CD14-positive monocyte (primary cell): ENCODE results near the gene SIK3. TPM values are rescaled to one million over a fixed set of nuclear protein-coding genes. Genes with fewer than 3 reads are reported as not detected.
A peak's percentile ranks its signal among the peaks of the same experiment; 100 is the strongest.

Experiments used
- DNase-seq, 3 donors: peaks; one replicate each; pipeline ENCODE4 v3.0.0-alpha.2; 2011 to 2022
- H2AFZ ChIP-seq: 2 replicates; pipeline ENCODE4 v1.6.0; 2012; ENCODE audit warnings: mild to moderate bottlenecking, low read depth, low read length, inconsistent platforms; ENCODE audit not compliant: insufficient read depth, poor library complexity, severe bottlenecking
- H3K27ac ChIP-seq, 2 donors: 1 replicate in 1 of 2; 2 replicates in 1 of 2; pipeline ENCODE4 v1.5.1; 2012 to 2013; ENCODE audit warnings: low read length in 2 of 2, control low read depth in 1 of 2, inconsistent platforms in 1 of 2, low read depth in 1 of 2, mild to moderate bottlenecking in 1 of 2
- H3K27me3 ChIP-seq, 2 donors: one replicate each; pipeline versions ENCODE4 v1.6.0 to v1.6.1; 2011 to 2013; ENCODE audit warnings: low read length in 2 of 2; ENCODE audit not compliant: control insufficient read depth in 2 of 2, insufficient read depth in 2 of 2
- H3K36me3 ChIP-seq, 2 donors: replicated peaks in 1 of 2; 1 replicate in 1 of 2; 2 replicates in 1 of 2; pipeline versions ENCODE4 v1.5.1 to v1.6.1; 2012 to 2013; ENCODE audit warnings: low read length in 2 of 2, control low read depth in 1 of 2, inconsistent platforms in 1 of 2, mild to moderate bottlenecking in 1 of 2; ENCODE audit not compliant: insufficient read depth in 2 of 2, control insufficient read depth in 1 of 2
- H3K4me1 ChIP-seq, 2 donors: 1 replicate in 1 of 2; 2 replicates in 1 of 2; pipeline versions ENCODE4 v1.5.1 to v1.6.1; 2012 to 2013; ENCODE audit warnings: low read length in 2 of 2, control low read depth in 1 of 2, inconsistent platforms in 1 of 2, mild to moderate bottlenecking in 1 of 2, moderate library complexity in 1 of 2; ENCODE audit not compliant: insufficient read depth in 2 of 2, control insufficient read depth in 1 of 2
- H3K4me2 ChIP-seq: replicated peaks from 2 replicates; pipeline ENCODE3; 2012; ENCODE audit warnings: low read length, moderate library complexity, mild to moderate bottlenecking; ENCODE audit not compliant: poor library complexity, severe bottlenecking; ENCODE audit errors: extremely low read depth
- H3K4me3 ChIP-seq, 3 experiments: fragments of 200-600 bp in 1 of 3; sonication (generic) in 1 of 3; replicated peaks in 1 of 3; 1 replicate in 2 of 3; 2 replicates in 1 of 3; pipeline ENCODE4 v1.5.1; 2011 to 2013; ENCODE audit warnings: low read length in 3 of 3, mild to moderate bottlenecking in 3 of 3, control low read depth in 2 of 3, low read depth in 2 of 3, inconsistent platforms in 1 of 3, moderate library complexity in 1 of 3
- H3K79me2 ChIP-seq: 2 replicates; pipeline ENCODE4 v1.6.0; 2012; ENCODE audit warnings: mild to moderate bottlenecking, control low read depth, inconsistent platforms, low read length, moderate library complexity; ENCODE audit not compliant: insufficient read depth
- H3K9ac ChIP-seq: 2 replicates; pipeline ENCODE4 v1.6.0; 2017; ENCODE audit warnings: low read length, mild to moderate bottlenecking; ENCODE audit not compliant: insufficient read depth, poor library complexity, severe bottlenecking
- H3K9me3 ChIP-seq, 2 donors: replicated peaks in 1 of 2; 1 replicate in 1 of 2; 2 replicates in 1 of 2; pipeline versions ENCODE4 v1.5.1 to v1.6.1; 2012 to 2013; ENCODE audit warnings: low read length in 2 of 2, control low read depth in 1 of 2; ENCODE audit not compliant: control insufficient read depth in 1 of 2, insufficient read depth in 1 of 2
- H4K20me1 ChIP-seq: 2 replicates; pipeline ENCODE4 v1.6.0; 2012; ENCODE audit warnings: mild to moderate bottlenecking, low read length, control low read depth, moderate library complexity; ENCODE audit not compliant: insufficient read depth
- H3K27ac Mint-ChIP-seq, 7 donors: one replicate each; pipeline ENCODE4 v1.8.0; 2020; ENCODE audit warnings: mild to moderate bottlenecking in 7 of 7, mixed read lengths in 7 of 7, moderate library complexity in 6 of 7, inconsistent platforms in 2 of 7
- H3K27me3 Mint-ChIP-seq, 3 donors: one replicate each; pipeline ENCODE4 v1.8.0; 2021 to 2022; ENCODE audit warnings: low read depth in 3 of 3, mild to moderate bottlenecking in 3 of 3, mixed read lengths in 3 of 3, moderate library complexity in 3 of 3, inconsistent platforms in 1 of 3
- H3K36me3 Mint-ChIP-seq, 2 donors: one replicate each; pipeline ENCODE4 v1.8.0; 2020; ENCODE audit warnings: mixed read lengths in 2 of 2, inconsistent platforms in 1 of 2, mild to moderate bottlenecking in 1 of 2
- H3K4me1 Mint-ChIP-seq: one replicate; pipeline ENCODE4 v1.8.0; 2020; ENCODE audit warnings: mild to moderate bottlenecking, mixed read lengths
- H3K4me3 Mint-ChIP-seq, 2 donors: one replicate each; pipeline ENCODE4 v1.8.0; 2020; ENCODE audit warnings: mild to moderate bottlenecking in 2 of 2, mixed read lengths in 2 of 2, moderate library complexity in 1 of 2
- H3K9me3 Mint-ChIP-seq, 7 donors: one replicate each; pipeline ENCODE4 v1.8.0; 2020 to 2022; ENCODE audit warnings: mixed read lengths in 7 of 7, mild to moderate bottlenecking in 6 of 7, moderate library complexity in 6 of 7, inconsistent platforms in 2 of 7
- whole genome bisulfite sequencing: methylation state at CpG from one replicate; pipeline ENCODE4 v1.1.5; 2013; ENCODE audit warnings: missing lambda C conversion rate; ENCODE audit not compliant: insufficient coverage; 5-methylcytosine and 5-hydroxymethylcytosine counted together
- intact Hi-C, 2 donors: fragments of 100-400 bp; cut with micrococcal nuclease; formaldehyde crosslinking; loops; one replicate each; pipeline versions ENCODE4 v1.15.0 to v1.15.1; 2023
- polyA plus RNA-seq, 3 donors: library from polyadenylated mRNA; depleted of rRNA in 1 of 3; unstranded in 2 of 3; stranded (reverse) in 1 of 3; fragments of 300-500 nt in 2 of 3; fragments of >200 nt in 1 of 3; fragmentation: Illumina TruSeq in 2 of 3; gene quantifications; 1 replicate in 2 of 3; 2 replicates in 1 of 3; pipeline ENCODE4 v1.2.3, GENCODE V29; 2012 to 2021
- TF ChIP-seq, protein P1 (sequence below): fragments of 200-600 bp; IDR thresholded peaks from one replicate; pipeline ENCODE4 v1.8.0; 2022; ENCODE audit warnings: antibody characterized with exemption, mild to moderate bottlenecking

The SIK3 gene
- polyA plus RNA-seq, 3 donors: 18.3 to 142 (median 20.0) TPM

DNA sequence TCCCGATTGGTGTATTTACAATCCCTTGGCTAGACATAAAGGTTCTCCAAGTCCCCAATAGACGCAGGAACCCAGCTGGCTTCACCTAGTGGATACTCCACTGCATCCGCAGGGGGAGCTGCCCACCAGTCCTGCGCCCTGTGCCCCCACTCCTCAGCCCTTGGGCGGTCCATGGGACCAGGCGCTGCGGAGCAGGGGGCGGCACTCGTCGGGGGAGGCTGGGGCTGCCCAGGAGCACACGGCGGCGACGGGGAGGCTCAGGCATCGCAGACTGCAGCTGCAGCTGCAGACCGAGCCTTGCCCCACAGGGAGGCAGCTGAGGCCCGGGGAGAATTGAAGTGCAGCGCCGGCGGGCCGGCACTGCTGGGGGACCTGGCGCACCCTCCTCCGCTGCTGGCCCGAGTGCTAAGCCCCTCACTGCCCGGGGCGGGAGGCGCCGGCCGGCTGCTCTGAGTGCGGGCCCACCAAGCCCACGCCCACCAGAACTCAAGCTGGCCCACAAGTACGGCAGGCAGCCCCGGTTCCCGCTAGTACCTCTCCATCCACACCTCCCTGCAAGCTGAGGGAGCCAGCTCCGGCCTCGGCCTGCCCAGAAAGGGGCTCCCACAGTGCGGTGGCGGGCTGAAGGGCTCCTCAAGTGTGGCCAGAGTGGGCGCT, 12.2 kb upstream of the SIK3 start:
- no peaks in the 10 kb centered on the region for H3K9me3 ChIP-seq
- no peak overlapping the region for H3K27ac ChIP-seq
- WGBS: over 99% methylated on average over 34 of the region's 39 CpGs
- peaks cover 0 to 2% (median 2%) of the 10 kb centered on the region in 3 donors for H3K27me3 Mint-ChIP-seq
- H3K4me3 Mint-ChIP-seq: no peak overlapping the region
- intact Hi-C loops: no loop called here
- H3K36me3 Mint-ChIP-seq: no peaks in the 10 kb centered on the region
- no peak overlapping the region for H2AFZ ChIP-seq
- H3K27ac Mint-ChIP-seq: peak overlapping the region in 1 of 7 donors; percentile 20
- no peaks in the 10 kb centered on the region for H3K4me1 Mint-ChIP-seq
- no peaks in the 10 kb centered on the region for H3K36me3 ChIP-seq
- H3K4me2 ChIP-seq: no peak overlapping the region
- H3K9ac ChIP-seq: no peak overlapping the region
- no peaks in the 10 kb centered on the region for H3K4me1 ChIP-seq
- TF ChIP-seq, protein P1, sequence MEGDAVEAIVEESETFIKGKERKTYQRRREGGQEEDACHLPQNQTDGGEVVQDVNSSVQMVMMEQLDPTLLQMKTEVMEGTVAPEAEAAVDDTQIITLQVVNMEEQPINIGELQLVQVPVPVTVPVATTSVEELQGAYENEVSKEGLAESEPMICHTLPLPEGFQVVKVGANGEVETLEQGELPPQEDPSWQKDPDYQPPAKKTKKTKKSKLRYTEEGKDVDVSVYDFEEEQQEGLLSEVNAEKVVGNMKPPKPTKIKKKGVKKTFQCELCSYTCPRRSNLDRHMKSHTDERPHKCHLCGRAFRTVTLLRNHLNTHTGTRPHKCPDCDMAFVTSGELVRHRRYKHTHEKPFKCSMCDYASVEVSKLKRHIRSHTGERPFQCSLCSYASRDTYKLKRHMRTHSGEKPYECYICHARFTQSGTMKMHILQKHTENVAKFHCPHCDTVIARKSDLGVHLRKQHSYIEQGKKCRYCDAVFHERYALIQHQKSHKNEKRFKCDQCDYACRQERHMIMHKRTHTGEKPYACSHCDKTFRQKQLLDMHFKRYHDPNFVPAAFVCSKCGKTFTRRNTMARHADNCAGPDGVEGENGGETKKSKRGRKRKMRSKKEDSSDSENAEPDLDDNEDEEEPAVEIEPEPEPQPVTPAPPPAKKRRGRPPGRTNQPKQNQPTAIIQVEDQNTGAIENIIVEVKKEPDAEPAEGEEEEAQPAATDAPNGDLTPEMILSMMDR: no peak
- DNase-seq: no peak
- peaks cover 0 to 15% (median 2%) of the 10 kb centered on the region in 7 donors for H3K9me3 Mint-ChIP-seq
- no peaks in the 10 kb centered on the region for H3K27me3 ChIP-seq
- no peak overlapping the region for H3K4me3 ChIP-seq
- no peaks in the 10 kb centered on the region for H3K79me2 ChIP-seq
- no peaks in the 10 kb centered on the region for H4K20me1 ChIP-seq

DNA sequence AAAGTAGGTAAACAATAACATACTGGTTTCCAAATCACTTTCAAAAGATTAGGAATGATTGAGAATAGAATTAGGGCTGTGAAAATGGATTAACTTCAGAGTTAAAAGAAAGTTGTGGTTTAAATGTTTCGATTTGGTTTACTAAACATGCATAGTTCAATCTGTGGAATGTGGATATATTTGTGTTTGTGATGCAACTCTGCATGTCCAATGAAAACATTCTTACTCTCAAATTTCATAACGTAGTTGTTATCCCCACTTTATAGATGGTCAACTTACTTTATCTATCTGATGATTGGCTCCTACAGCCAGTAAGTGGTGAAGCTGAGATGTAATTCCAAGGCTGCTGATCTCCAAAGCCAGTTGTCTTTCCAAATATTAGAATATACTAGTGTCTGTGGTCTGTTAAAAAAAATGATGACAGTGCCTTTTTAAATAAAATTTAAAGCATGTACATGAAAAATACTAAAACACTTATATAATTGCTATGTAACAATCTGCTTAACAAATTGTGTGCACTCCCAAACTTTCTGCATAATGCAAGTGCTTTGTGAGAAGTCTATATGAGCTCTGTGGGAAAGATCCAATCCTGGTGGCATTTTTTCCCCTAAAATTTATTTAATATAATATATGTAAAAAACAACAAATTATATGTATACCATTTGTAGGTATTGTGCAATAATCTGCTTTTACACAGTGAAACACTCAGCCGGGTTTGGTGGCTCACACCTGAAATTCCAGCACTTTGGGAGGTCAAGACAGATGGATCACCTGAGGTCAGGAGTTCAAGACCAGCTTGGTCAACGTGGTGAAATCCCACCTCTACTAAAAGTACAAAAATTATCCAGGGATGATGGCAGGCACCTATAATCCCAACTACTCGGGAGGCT, 9.7 kb upstream of the SIK3 start:
- H3K9me3 ChIP-seq: no peaks in the 10 kb centered on the region
- no peaks in the 10 kb centered on the region for H3K36me3 Mint-ChIP-seq
- H4K20me1 ChIP-seq: no peaks in the 10 kb centered on the region
- 92% methylated on average over 2 of the region's 5 CpGs for WGBS
- H3K27me3 ChIP-seq: no peaks in the 10 kb centered on the region
- no peak overlapping the region for H3K9ac ChIP-seq
- DNase-seq: no peak
- TF ChIP-seq, protein P1: no peak
- H3K9me3 Mint-ChIP-seq: peaks cover 0 to 15% (median 2%) of the 10 kb centered on the region in 7 donors
- H2AFZ ChIP-seq: no peak overlapping the region
- no peak overlapping the region for H3K4me2 ChIP-seq
- no peaks in the 10 kb centered on the region for H3K79me2 ChIP-seq
- H3K4me3 Mint-ChIP-seq: no peak overlapping the region
- no peak overlapping the region for H3K27ac ChIP-seq
- H3K4me1 ChIP-seq: no peaks in the 10 kb centered on the region
- no peaks in the 10 kb centered on the region for H3K36me3 ChIP-seq
- no peak overlapping the region for H3K4me3 ChIP-seq
- H3K27me3 Mint-ChIP-seq: peaks cover 0 to 2% (median 2%) of the 10 kb centered on the region in 3 donors
- H3K27ac Mint-ChIP-seq: no peak overlapping the region
- intact Hi-C loops: loop anchor here in 1 of 2 donors (2.0 to 5.0 kb wide), 2 partner anchors 229 to 311 kb away; no protein-coding TSS in a partner anchor
- H3K4me1 Mint-ChIP-seq: no peaks in the 10 kb centered on the region
